Measurements from ENCODE around the gene SLF1.

Gene SLF1

GRCh38 chr5:94725142-94725541 is 106.7 kb downstream of the SLF1 start:
- DNase-seq, result no peak

GRCh38 chr5:94731471-94731870 is 113.0 kb downstream of the SLF1 start:
- DNase-seq, result no peak

- no peak for DNase-seq
These were observed 118.0 kb downstream of the SLF1 start for GRCh38 chr5:94736498-94736897.

GRCh38 chr5:94740286-94740685 is 121.8 kb downstream of the SLF1 start:
- no peak for DNase-seq

- DNase-seq, result no peak
These were observed 124.4 kb downstream of the SLF1 start for GRCh38 chr5:94742852-94743251.

- no peak for DNase-seq
These were observed 126.4 kb downstream of the SLF1 start for GRCh38 chr5:94744906-94745305.

- DNase-seq, result no peak
These were observed 127.6 kb downstream of the SLF1 start for GRCh38 chr5:94745786-94746730.

GRCh38 chr5:94746731-94747124 is 128.3 kb downstream of the SLF1 start:
- no peak for DNase-seq
